GM15510 (cell line): Measurements from ENCODE around the gene PAPOLB.

Experiments used
- POLR2A ChIP-seq: IDR thresholded peaks from 3 replicates; pipeline ENCODE4 v1.6.1; 2011; ENCODE audit warnings: borderline replicate concordance; ENCODE audit not compliant: insufficient read length; ENCODE audit errors: extremely low read depth

The PAPOLB gene

DNA sequence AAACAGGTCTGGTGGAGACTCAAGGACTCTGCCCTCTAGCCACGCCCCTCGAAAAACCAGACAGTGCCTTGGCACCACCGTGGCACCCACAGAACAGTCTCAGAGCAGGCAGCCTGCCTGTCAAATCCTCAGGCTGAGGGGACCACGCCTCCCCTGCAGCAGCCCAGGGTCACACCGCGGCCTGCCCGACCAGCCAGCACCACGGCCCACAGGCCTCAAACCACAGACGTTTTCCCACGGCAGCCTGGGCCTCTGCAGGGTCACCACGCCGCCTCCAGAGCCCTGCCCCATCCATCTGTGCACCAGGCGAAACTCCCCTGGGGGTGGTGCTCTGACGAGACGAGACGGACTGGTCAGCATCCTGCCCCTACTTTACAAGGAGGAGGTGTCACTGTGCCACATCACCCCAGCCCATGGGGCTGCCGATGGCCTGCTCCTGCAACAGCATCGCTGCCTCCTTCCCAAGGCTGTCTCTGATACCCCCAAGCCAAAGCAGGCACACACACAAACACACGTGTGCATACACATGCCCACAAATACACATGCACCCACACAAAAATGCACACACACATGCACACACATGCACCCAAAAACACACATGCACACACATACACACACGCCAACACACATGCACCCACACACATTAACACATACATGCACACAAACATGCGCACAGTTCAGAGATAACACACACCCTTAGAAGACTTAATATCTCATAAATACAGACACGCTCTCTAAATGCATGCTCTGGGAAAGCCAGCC lies 24.6 kb downstream of the PAPOLB start:
- no peak for TF ChIP-seq POLR2A

DNA sequence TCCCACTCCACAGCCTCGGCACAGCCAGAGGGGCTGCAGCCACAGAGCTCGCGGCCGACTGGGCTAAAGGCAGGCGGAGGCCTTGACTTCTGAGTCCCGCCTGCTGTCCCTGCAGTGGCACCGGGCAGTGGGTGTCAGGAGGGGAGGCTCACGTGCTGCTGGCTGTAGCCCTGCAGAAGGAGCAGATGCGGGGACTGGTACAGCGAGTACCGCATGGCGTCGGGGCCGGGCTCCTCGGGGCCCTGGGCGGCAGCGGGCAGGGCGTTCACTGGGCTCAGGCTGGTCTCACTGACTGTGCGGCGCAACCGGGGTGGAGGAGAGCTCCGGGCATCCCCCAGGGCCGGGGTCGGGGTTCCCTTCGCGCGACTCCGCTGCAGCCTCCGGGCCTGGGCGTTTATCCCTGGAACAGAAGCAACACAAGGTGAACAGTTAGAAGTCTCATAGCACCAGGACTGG lies 25.6 kb downstream of the PAPOLB start:
- no peak for TF ChIP-seq POLR2A

DNA sequence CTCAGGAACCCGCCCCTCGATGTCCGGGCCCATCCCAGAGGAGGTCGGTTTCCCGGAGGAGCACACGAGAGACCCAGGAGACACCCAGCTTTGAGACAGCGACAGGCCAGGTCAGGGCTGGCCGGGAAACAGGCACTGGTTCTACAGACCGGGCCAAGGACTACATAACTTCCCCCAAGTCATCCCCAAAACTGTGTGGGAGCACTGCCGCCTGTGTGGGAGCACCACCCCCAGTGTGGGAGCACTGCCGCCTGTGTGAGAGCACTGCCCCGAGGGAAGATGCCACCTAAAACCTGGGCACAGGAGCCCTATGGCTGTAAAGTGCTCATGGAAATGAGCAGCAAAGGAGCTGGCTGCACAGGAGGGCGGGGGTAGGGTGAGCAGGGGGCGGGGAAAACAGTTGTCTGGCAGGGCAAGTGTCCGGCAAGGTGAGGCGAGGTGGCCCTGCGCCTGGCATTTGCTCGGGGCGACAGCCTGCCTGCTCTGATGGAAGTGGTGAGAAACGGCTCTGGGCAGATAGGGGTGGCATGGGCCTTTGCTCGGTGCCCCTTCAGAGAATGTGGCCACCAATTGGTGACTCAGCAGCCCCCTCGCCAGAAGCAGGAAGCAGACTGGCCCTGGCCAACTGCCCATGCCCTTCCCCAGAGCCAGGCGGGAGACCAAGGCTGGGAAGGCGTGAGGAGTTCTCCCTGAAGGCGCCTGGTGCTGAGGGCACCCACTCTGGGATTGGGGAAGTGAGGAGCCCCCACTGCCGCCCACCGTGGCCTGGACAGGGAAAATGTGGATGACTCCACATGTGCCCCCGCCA lies 26.2 kb downstream of the PAPOLB start:
- no peak for TF ChIP-seq POLR2A

- no peak for TF ChIP-seq POLR2A
These were observed 27.0 kb downstream of the PAPOLB start for GRCh38 chr7:4834601-4835397.

DNA sequence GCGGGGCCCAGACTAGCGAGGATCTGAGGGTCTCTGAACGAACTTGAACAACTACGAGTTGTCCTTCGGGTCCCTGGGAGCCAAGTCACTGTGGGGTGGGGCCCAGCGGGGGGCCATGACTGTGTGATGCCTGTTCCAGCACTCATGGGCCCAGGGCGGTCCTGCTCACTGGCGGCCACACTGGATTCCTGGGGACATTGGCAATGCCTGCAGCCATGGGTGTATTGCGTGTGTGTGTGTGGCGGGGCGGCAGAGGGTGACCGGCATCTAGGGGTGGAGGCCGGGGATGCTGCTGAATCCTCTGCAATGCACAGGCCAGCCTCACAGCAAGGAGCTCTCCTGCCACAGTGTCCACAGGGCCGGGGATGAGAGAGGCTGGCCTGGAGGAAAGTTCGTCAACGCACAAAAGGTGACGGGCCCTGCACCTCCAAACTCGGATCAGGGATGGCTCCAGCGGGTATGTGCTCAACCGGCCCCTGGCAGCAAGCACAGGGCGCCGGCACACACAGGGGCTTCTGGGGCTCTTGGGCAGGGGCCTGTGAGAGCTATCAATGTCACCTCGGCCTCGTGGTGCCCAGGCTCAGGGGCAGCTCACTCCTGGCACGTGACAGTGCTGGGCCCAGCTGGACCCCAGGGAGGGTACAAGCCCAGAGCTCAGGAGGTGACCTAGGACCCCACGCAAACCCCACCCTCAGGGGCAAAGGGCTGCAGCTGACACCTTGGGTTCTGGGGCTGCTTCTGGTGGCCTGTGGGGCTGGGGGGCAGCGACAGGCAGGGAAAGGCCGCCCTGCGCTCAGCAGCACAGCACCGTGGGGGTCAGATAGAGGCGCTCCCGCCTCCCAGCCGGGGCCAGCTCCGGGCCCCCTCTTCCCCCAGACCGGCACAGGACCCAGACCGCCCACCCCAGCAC lies 27.9 kb downstream of the PAPOLB start:
- TF ChIP-seq POLR2A, result no peak

GRCh38 chr7:4833176-4833575 lies 28.7 kb downstream of the PAPOLB start:
- no peak for TF ChIP-seq POLR2A

DNA sequence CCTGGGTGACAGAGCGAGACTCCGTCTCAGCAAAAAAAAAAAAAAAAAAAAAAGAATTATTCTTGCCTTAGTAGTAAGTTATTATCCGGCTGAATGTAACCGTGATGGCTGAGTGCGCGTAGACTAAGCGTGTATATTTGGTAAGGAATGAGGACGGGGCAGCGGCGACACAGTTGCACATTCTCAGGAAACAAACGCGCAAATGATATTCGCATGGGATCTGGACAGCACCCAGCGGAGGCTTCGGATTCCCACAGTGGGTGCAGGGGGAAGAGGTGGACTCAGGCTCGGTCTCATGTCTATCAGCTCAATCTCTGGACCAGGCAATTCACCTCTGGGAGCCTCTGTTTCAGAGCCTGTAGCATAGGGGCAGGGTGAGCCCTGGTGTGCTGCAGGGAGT lies 29.1 kb downstream of the PAPOLB start:
- TF ChIP-seq POLR2A, result no peak

DNA sequence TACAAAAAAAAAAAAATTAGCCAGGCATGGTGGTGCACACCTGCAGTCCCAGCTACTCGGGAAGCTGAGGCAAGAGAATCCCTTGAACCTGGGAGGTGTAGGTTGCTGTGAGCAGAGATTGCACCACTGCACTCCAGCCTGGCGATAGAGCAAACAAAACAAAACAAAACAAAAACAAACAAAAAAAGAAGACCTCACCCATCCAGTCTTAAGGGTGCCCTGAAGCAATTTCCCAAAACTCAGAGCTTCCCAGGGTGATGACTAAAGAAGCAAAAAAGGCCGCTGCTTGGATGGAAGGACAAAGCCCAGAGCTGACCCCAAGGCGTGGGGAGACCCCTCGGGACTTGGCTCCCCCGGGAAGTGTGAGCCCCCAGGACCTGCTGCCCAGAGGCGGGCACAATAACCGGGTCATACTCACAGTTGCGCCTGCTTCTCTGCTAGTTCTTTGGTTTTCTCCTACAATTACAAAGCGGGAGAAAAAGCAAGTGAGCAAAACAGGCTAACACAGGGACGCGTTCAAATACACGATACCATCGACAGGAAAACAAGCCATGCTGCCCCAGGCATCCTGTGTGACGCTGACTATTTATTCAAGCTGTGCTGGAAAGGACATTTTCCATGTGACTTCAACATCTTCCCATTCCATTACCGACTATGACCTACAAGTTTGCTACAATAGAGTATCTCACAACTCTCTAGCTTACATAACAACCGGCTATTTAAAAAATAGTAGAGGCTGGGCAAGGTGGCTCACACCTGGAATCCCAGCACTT lies 29.9 kb downstream of the PAPOLB start:
- TF ChIP-seq POLR2A, result no peak

DNA sequence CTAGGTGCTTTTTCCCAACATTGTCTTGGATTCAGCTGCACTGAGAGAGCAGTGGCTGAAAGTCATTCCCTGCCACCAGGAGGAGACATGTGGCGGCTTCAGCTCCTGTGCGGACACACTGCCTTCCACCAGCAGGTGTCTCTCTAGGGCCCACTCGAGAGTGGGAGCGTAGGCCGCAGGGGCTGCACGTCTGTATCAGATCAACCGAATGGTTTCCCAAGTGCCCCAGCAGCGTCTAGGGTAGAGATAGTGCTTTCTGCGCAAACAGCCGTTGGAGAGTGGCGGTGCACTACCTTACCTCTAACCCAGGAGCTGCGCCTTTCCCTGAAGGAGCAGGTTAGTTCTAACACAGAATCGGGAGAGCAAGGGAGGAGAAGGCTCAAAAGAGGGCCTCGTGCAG lies 31.7 kb downstream of the PAPOLB start:
- no peak for TF ChIP-seq POLR2A

- no peak for TF ChIP-seq POLR2A
These were observed 33.0 kb downstream of the PAPOLB start for GRCh38 chr7:4828720-4829383.

DNA sequence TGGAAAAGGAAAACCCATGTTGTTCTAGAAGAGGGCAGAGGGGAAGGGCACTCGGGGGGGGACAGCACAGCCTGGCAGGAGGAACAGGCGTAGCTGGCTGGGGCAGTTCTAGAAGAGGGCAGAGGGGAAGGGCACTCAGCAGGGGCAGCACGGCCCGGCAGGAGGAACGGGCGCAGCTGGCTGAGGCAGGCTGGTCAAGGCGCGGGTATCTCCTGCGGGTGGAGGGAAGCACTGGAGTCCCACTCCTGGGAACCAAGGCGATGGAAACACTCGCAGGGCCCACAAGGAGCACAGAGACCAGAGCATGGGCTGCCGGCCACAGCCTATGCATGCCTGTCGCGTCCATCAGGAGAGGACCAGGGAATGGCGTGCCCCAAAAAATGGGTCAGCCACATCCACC lies 36.7 kb downstream of the PAPOLB start:
- TF ChIP-seq POLR2A, result no peak

DNA sequence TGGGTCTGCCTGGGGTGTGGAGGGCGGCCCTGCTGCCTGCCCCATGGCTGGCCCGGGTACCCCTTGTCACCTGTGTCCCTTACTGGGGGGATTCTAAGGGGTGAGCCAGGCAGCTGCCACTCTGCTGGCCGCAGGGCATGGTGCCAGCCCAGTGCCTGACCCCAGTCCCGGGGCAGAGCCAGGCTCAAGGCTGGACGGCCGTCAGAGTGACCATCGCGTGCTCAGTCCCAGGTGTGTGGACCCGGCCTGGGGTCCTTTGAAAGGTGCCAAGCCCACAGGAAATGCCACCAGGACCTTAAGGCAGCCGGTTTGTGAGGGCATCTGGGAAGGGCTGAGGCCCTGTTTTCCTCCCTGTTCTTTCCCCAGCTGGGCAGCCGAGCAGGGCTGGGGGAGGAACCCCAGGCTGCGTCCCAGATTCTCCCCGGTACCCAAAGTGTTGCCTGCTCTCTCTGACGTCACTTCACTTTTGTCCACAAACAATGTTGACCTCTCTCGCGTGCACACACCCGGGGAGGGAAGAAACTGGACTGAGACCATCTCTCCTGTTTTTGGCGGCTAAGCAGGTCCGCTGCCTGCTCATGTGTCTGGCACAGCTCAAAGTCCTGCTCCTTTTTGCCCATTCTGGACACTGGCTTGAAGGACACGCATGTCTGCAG lies 37.6 kb downstream of the PAPOLB start:
- no peak for TF ChIP-seq POLR2A
